GM12878 (cell line): Measurements from ENCODE around the gene TBC1D2B. TPM values are rescaled to one million over a fixed set of nuclear protein-coding genes. Genes with fewer than 3 reads are reported as not detected.
A peak's percentile ranks its signal among the peaks of the same experiment; 100 is the strongest.
"Not testable (repeated sequence)": the region's sequence is repeated elsewhere in the genome, so short reads cannot be mapped to it uniquely, and the experiment has no call there.

Source experiments
- ATAC-seq: fragments of 200-7000 bp; cut with Tn5 transposase; 3 replicates; pipeline ENCODE4 v1.9.1; 2020; ENCODE audit warnings: mild to moderate bottlenecking, moderate library complexity
- BruUV-seq: library from RNA; stranded (reverse); fragments of 400-500 nt; replicated peaks from 2 replicates; lab custom pipeline; 2021; lab: Mats Ljungman, UMichigan
- CTCF ChIA-PET: fragments of 300-600 bp; sonication (Branson Sonifier 250); formaldehyde crosslinking; extraction: SDS; loops from one replicate; lab custom pipeline; 2021; ENCODE audit warnings: inconsistent platforms; lab: Yijun Ruan, JAX
- POLR2A ChIA-PET: fragments of 350-600 bp; formaldehyde crosslinking; extraction: SDS; loops from one replicate; lab custom pipeline; 2021; ENCODE audit warnings: inconsistent platforms; lab: Charles Lee
- RAD21 ChIA-PET: fragments of 300-600 bp; sonication (Branson Sonifier 250); formaldehyde crosslinking; loops from one replicate; lab custom pipeline; 2023; ENCODE audit warnings: antibody characterized with exemption; ENCODE audit not compliant: unreplicated experiment; lab: Charles Lee
- SMC1A ChIA-PET: fragments of 300-600 bp; sonication (Branson Sonifier 250); formaldehyde crosslinking; loops from one replicate; lab custom pipeline; 2023; ENCODE audit not compliant: unreplicated experiment, uncharacterized antibody; lab: Charles Lee
- DNase-seq: peaks from one replicate; pipeline ENCODE4 v3.0.0-alpha.2; 2011; ENCODE audit warnings: low read depth, low spot score
- FAIRE-seq: peaks from 3 replicates; lab custom pipeline; 2011; peaks lifted over from hg19 to GRCh38; lab: Jason Lieb, UNC
- H2AFZ ChIP-seq: 2 replicates; pipeline ENCODE4 v1.6.0; 2011; ENCODE audit warnings: low read depth, low read length, control low read depth; ENCODE audit not compliant: control insufficient read depth
- H3K27ac ChIP-seq: 2 replicates; pipeline ENCODE4 v1.5.1; 2011; ENCODE audit warnings: control low read depth; ENCODE audit not compliant: control insufficient read depth, insufficient read depth
- H3K27me3 ChIP-seq, 2 experiments: replicated peaks in 1 of 2; 2 replicates each; pipeline versions ENCODE4 v1.6.0 to v1.6.1; 2011; ENCODE audit warnings: low read length in 1 of 2; ENCODE audit not compliant: control insufficient read depth in 2 of 2, insufficient read depth in 2 of 2
- H3K36me3 ChIP-seq, 2 experiments: 2 replicates each; pipeline ENCODE4 v1.5.1; 2011; ENCODE audit warnings: low read length in 1 of 2; ENCODE audit not compliant: control insufficient read depth in 2 of 2, insufficient read depth in 2 of 2
- H3K4me1 ChIP-seq: 2 replicates; pipeline ENCODE4 v1.6.1; 2011; ENCODE audit warnings: mild to moderate bottlenecking, low read length, moderate library complexity, mixed read lengths; ENCODE audit not compliant: control insufficient read depth, insufficient read depth
- H3K4me2 ChIP-seq: 2 replicates; pipeline ENCODE4 v1.6.0; 2011; ENCODE audit warnings: control low read depth; ENCODE audit not compliant: control insufficient read depth, insufficient read depth
- H3K4me3 ChIP-seq: fragments of 200-600 bp; sonication (generic); 2 replicates; pipeline ENCODE4 v1.5.1; 2016
- H3K79me2 ChIP-seq: 2 replicates; pipeline ENCODE4 v1.6.0; 2011; ENCODE audit warnings: low read length; ENCODE audit not compliant: control insufficient read depth, insufficient read depth
- H3K9ac ChIP-seq: 2 replicates; pipeline ENCODE4 v1.8.0; 2011; ENCODE audit warnings: low read length, control low read depth, mixed read lengths; ENCODE audit not compliant: control insufficient read depth, insufficient read depth
- H3K9me3 ChIP-seq: replicated peaks from 3 replicates; pipeline ENCODE4 v1.5.1; 2011; ENCODE audit warnings: mild to moderate bottlenecking, low read length; ENCODE audit not compliant: control insufficient read depth, insufficient read depth
- H4K20me1 ChIP-seq: 2 replicates; pipeline ENCODE4 v1.6.0; 2011; ENCODE audit not compliant: control insufficient read depth, insufficient read depth
- WGBS: methylation state at CpG from one replicate; pipeline ENCODE4 v1.1.6; 2016; ENCODE audit warnings: low lambda C conversion rate; ENCODE audit not compliant: insufficient replicate concordance, insufficient coverage; ENCODE audit errors: missing lambda C conversion rate; 5-methylcytosine and 5-hydroxymethylcytosine counted together
- in situ Hi-C: fragments of 300-500 bp; cut with MboI; formaldehyde crosslinking; loops from 9 replicates; pipeline ENCODE4 v1.14.3; 2018; ENCODE audit warnings: mixed read lengths
- intact Hi-C: fragments of 100-400 bp; cut with micrococcal nuclease; formaldehyde crosslinking; loops from one replicate; pipeline ENCODE4 v1.14.2; 2022; ENCODE audit not compliant: unreplicated experiment
- polyA plus RNA-seq, 11 experiments: library from polyadenylated mRNA; depleted of rRNA in 4 of 11; unstranded in 6 of 11; stranded (reverse) in 5 of 11; fragments of >200 nt; fragmentation: Nextera tagmentation in 4 of 11; fragmentation: Illumina TruSeq in 1 of 11; extraction: Ambion mirVana in 4 of 11; extraction: Trizol in 1 of 11; gene quantifications; 1 replicate in 1 of 11; 2 replicates in 10 of 11; pipeline versions ENCODE4 v1.2.1 to v1.2.3, GENCODE V29; 2011 to 2016; ENCODE audit warnings: inconsistent platforms in 2 of 11, missing spikeins in 2 of 11, low read depth in 1 of 11
- total RNA-seq, 4 experiments: library from RNA; depleted of rRNA in 3 of 4; stranded (reverse); fragments of >200 nt in 3 of 4; fragmentation: Illumina TruSeq in 1 of 4; extraction: Trizol in 1 of 4; gene quantifications; 2 replicates each; pipeline versions ENCODE4 v1.2.1 to v1.2.3, GENCODE V29; 2013 to 2021
- TF ChIP-seq, protein P1 (sequence below), 3 experiments: IDR thresholded peaks in 2 of 3; conservative IDR thresholded peaks in 1 of 3; 2 replicates each; pipeline ENCODE4 v1.5.1; 2011; ENCODE audit warnings: low read depth in 3 of 3, low read length in 3 of 3, mild to moderate bottlenecking in 3 of 3, control low read depth in 2 of 3, moderate library complexity in 2 of 3, inconsistent platforms in 1 of 3, mixed read lengths in 1 of 3; ENCODE audit not compliant: control insufficient read depth in 2 of 3, insufficient read depth in 1 of 3; ENCODE audit errors: extremely low read depth in 1 of 3

TBC1D2B gene
- total and polyA plus RNA-seq, 10 of the 15 experiments (the other 5 are each of a cell fraction or from before 2014, with no cell fraction given): 1.3 to 53.4 (median 19.4) TPM

DNA sequence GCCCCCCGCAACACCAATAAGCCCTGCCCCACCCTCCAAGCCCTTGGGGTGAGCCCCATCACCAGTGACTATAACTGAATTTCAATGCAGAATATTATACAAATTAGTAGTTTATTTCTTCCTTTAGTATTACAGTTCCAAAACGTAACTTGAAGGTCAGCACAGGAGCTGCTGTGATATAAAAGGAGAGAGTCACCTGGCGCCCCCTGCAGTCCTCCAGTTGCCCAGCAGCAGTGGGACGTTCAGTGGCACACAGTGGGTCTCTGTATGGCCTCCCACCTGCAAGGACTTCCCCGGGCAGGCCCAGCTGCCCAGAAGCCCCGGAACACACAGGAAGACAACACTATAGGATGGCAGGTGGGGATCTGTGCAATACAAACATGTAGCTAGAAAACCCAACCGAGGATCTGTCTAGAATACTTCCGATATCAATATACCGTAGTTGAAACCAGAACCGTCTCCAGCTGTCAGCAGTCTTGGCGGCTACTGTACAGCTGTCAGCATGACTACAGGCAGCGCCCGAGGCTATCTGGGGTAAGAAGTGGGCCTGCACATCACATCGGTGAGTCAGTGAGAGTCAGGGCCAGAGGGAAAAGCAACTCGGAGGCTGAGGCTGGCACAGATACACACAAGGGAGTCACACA is 82.5 kb downstream of the TBC1D2B start:
- ChIA-PET CTCF (interaction anchor here (0.6 to 3.7 kb wide), 8 partner anchors 9 to 113 kb away, joined by 3 to 26 read pairs (median 3); no protein-coding TSS in a partner anchor), SMC1A (interaction anchor here (0.6 to 1.6 kb wide), 4 partner anchors 9 to 113 kb away, joined by 3 to 6 read pairs (median 4); no protein-coding TSS in a partner anchor), POLR2A (interaction anchor here (0.5 kb wide), 1 partner anchor 40 kb away, joined by 4 read pairs; no protein-coding TSS in a partner anchor), RAD21 (interaction anchor here (1.2 to 1.8 kb wide), 5 partner anchors 9 to 113 kb away, joined by 3 to 4 read pairs (median 4); no protein-coding TSS in a partner anchor)
- TF ChIP-seq, protein P1, sequence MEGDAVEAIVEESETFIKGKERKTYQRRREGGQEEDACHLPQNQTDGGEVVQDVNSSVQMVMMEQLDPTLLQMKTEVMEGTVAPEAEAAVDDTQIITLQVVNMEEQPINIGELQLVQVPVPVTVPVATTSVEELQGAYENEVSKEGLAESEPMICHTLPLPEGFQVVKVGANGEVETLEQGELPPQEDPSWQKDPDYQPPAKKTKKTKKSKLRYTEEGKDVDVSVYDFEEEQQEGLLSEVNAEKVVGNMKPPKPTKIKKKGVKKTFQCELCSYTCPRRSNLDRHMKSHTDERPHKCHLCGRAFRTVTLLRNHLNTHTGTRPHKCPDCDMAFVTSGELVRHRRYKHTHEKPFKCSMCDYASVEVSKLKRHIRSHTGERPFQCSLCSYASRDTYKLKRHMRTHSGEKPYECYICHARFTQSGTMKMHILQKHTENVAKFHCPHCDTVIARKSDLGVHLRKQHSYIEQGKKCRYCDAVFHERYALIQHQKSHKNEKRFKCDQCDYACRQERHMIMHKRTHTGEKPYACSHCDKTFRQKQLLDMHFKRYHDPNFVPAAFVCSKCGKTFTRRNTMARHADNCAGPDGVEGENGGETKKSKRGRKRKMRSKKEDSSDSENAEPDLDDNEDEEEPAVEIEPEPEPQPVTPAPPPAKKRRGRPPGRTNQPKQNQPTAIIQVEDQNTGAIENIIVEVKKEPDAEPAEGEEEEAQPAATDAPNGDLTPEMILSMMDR (IDR thresholded peaks at IDR 0.05 in 2 of 3, conservative IDR thresholded peaks at IDR 0.05 in 1 of 3; ENCODE audit: control insufficient read depth in 2 of 3, extremely low read depth in 1 of 3, insufficient read depth in 1 of 3, low read depth in 3 of 3, low read length in 3 of 3): peak in 1 of 3 experiments; percentile 17; a peak in 1 of 6 replicates
- peak; percentile 59 for FAIRE-seq
- H3K9me3 ChIP-seq, H3K9ac ChIP-seq, H3K36me3 ChIP-seq, DNase-seq, H3K4me3 ChIP-seq, H3K4me2 ChIP-seq, intact Hi-C loops, in situ Hi-C loops, H2AFZ ChIP-seq, H3K27me3 ChIP-seq, H4K20me1 ChIP-seq, H3K79me2 ChIP-seq, H3K27ac ChIP-seq, BruUV-seq: not testable (repeated sequence)
- peaks cover 26% of the 10 kb centered on the region for H3K4me1 ChIP-seq
- peak; percentile 12 for ATAC-seq
- WGBS: 76% methylated on average over 13 of the region's 15 CpGs
